SH-SY5Y (cell line): ENCODE measurements around the gene TNFRSF1A.

Source experiments
- GATA2 ChIP-seq: IDR thresholded peaks from 2 replicates; pipeline ENCODE4 v1.6.1; 2011; ENCODE audit warnings: mild to moderate bottlenecking, low read depth, low read length
- GATA3 ChIP-seq: IDR thresholded peaks from 2 replicates; pipeline ENCODE4 v1.6.1; 2011; ENCODE audit warnings: low read depth, mild to moderate bottlenecking, low read length, moderate library complexity

DNA sequence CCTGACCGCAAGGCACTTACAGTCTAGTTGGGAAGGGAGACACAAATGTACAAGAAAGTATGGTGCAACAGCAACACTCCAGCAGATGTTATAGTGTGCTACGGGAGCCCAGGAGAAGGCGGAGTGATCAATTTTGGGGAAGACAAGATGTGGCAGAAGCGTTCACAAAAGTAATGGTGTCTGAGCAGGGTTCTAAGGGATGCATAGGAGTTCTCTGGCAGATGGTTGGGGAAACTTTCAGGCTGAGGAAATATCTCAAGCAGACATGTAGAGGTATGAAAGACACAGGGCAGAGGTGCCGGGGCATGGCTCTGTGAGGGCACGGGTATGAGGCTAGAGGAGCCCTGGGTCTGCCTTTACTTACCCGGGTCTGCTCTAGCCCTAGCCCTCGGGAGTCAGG, 5.1 kb upstream of the TNFRSF1A start:
- TF ChIP-seq GATA2 (no peak), GATA3 (no peak)
